HCT116 (cell line): ENCODE measurements around the gene TRAK1. TPM values are rescaled to one million over a fixed set of nuclear protein-coding genes. Genes with fewer than 3 reads are reported as not detected.

ENCODE experiments used
- ATAC-seq: fragments of 200-7000 bp; cut with Tn5 transposase; 2 replicates; pipeline ENCODE4 v1.9.1; 2020; ENCODE audit warnings: mild to moderate bottlenecking, moderate library complexity
- BruUV-seq: library from RNA; stranded (reverse); fragments of 400-500 nt; replicated peaks from 2 replicates; lab custom pipeline; 2021; lab: Mats Ljungman, UMichigan
- CTCF ChIA-PET: fragments of 300-600 bp; sonication (Branson Sonifier 250); formaldehyde crosslinking; loops from one replicate; lab custom pipeline; 2021; ENCODE audit warnings: antibody characterized with exemption; lab: Charles Lee
- POLR2A ChIA-PET: fragments of 300-600, 350-600 bp; sonication (Branson Sonifier 250); formaldehyde crosslinking; loops from one replicate; lab custom pipeline; 2021; ENCODE audit warnings: antibody characterized with exemption; lab: Charles Lee
- RAD21 ChIA-PET, 2 experiments: fragments of 300-600 bp; sonication (Branson Sonifier 250); formaldehyde crosslinking; loops; one replicate each; lab custom pipeline; 2023; ENCODE audit warnings: low total read pairs in 2 of 2; ENCODE audit not compliant: uncharacterized antibody in 2 of 2, unreplicated experiment in 2 of 2, low non-redundant PET in 1 of 2; lab: Charles Lee
- DNase-seq: peaks from one replicate; pipeline ENCODE4 v3.0.0-alpha.2; 2010; ENCODE audit warnings: low read depth, low spot score
- H2AFZ ChIP-seq: fragments of 200-600 bp; shearing (Covaris generic), sonication (generic); 2 replicates; pipeline ENCODE4 v1.6.1; 2017; ENCODE audit warnings: low read depth, mixed run types, mixed read lengths, antibody characterized with exemption, low read length; ENCODE audit not compliant: poor library complexity, severe bottlenecking
- H3K27ac ChIP-seq: 2 replicates; pipeline ENCODE4 v1.5.1; 2012; ENCODE audit warnings: low read depth, low read length
- H3K27me3 ChIP-seq: fragments of 200-600 bp; sonication (generic); 2 replicates; pipeline ENCODE4 v1.6.1; 2016; ENCODE audit warnings: mixed run types, low read length, mixed read lengths; ENCODE audit not compliant: insufficient read depth
- H3K36me3 ChIP-seq, 2 experiments: fragments of 200-500 bp in 1 of 2; fragments of 200-600 bp in 1 of 2; sonication (Bioruptor generic) in 1 of 2; sonication (generic) in 1 of 2; 2 replicates each; pipeline versions ENCODE4 v1.5.1 to v1.6.1; 2014 to 2016; ENCODE audit warnings: low read length in 2 of 2, inconsistent platforms in 1 of 2, mixed read lengths in 1 of 2, mixed run types in 1 of 2; ENCODE audit not compliant: insufficient read depth in 2 of 2, control insufficient read depth in 1 of 2
- H3K4me1 ChIP-seq, 2 experiments: fragments of 200-600 bp in 1 of 2; sonication (generic) in 1 of 2; 2 replicates each; pipeline versions ENCODE4 v1.5.1 to v1.6.1; 2012 to 2017; ENCODE audit warnings: low read length in 2 of 2, inconsistent platforms in 1 of 2, mild to moderate bottlenecking in 1 of 2, mixed read lengths in 1 of 2, mixed run types in 1 of 2, moderate library complexity in 1 of 2; ENCODE audit not compliant: insufficient read depth in 2 of 2, control insufficient read depth in 1 of 2
- H3K4me2 ChIP-seq: fragments of 200-600 bp; sonication (generic); 2 replicates; pipeline ENCODE4 v1.6.1; 2017; ENCODE audit warnings: mixed run types, low read length, mixed read lengths
- H3K4me3 ChIP-seq, 2 experiments: fragments of 200-600 bp in 1 of 2; sonication (generic) in 1 of 2; replicated peaks in 1 of 2; 2 replicates each; pipeline ENCODE4 v1.5.1; 2011 to 2016; ENCODE audit warnings: low read length in 2 of 2, control low read depth in 1 of 2, low read depth in 1 of 2, mild to moderate bottlenecking in 1 of 2, mixed read lengths in 1 of 2, mixed run types in 1 of 2
- H3K79me2 ChIP-seq: fragments of 200-600 bp; sonication (generic); 2 replicates; pipeline ENCODE4 v1.6.1; 2017; ENCODE audit warnings: mild to moderate bottlenecking, mixed run types, low read length, moderate library complexity, mixed read lengths; ENCODE audit not compliant: insufficient read depth
- H3K9ac ChIP-seq: fragments of 200-600 bp; sonication (generic); 2 replicates; pipeline ENCODE4 v1.6.1; 2016; ENCODE audit warnings: low read length, mixed read lengths
- H3K9me2 ChIP-seq: fragments of 200-600 bp; sonication (generic), shearing (Covaris generic); 2 replicates; pipeline ENCODE4 v1.6.1; 2017; ENCODE audit warnings: mixed run types, mild to moderate bottlenecking, moderate library complexity; ENCODE audit not compliant: insufficient read depth
- H3K9me3 ChIP-seq, 2 experiments: fragments of 200-500 bp in 1 of 2; fragments of 200-600 bp in 1 of 2; sonication (Bioruptor generic) in 1 of 2; sonication (generic) in 1 of 2; 2 replicates each; pipeline ENCODE4 v1.6.1; 2014 to 2017; ENCODE audit warnings: low read length in 2 of 2, mixed read lengths in 2 of 2, inconsistent platforms in 1 of 2, low read depth in 1 of 2, mild to moderate bottlenecking in 1 of 2, mixed run types in 1 of 2, moderate library complexity in 1 of 2; ENCODE audit not compliant: control insufficient read depth in 1 of 2, insufficient read depth in 1 of 2
- H4K20me1 ChIP-seq: fragments of 200-600 bp; sonication (generic), shearing (Covaris generic); 2 replicates; pipeline ENCODE4 v1.6.1; 2017; ENCODE audit warnings: mixed run types, mild to moderate bottlenecking, moderate library complexity; ENCODE audit not compliant: insufficient read depth
- TCF7L2 ChIP-seq: IDR thresholded peaks from 2 replicates; pipeline ENCODE4 v1.7.0; 2011; ENCODE audit warnings: borderline replicate concordance, inconsistent platforms; ENCODE audit not compliant: insufficient read depth, insufficient read length; ENCODE audit errors: extremely low read depth
- intact Hi-C: fragments of 100-400 bp; cut with micrococcal nuclease; formaldehyde crosslinking; loops from 2 replicates; pipeline ENCODE4 v1.10.0; 2022
- total RNA-seq: library from RNA; stranded (reverse); gene quantifications from one replicate; pipeline ENCODE4 v1.2.1, GENCODE V29; 2021; ENCODE audit not compliant: unreplicated experiment
- TF ChIP-seq, protein P1 (sequence below), 3 experiments: fragments of 200-600 bp in 1 of 3; sonication (generic) in 1 of 3; IDR thresholded peaks in 2 of 3; conservative IDR thresholded peaks in 1 of 3; 2 replicates each; pipeline ENCODE4 v1.5.1; 2012 to 2017; ENCODE audit warnings: low read depth in 2 of 3, low read length in 2 of 3, antibody characterized with exemption in 1 of 3, borderline replicate concordance in 1 of 3, control low read depth in 1 of 3, mild to moderate bottlenecking in 1 of 3, mixed read lengths in 1 of 3, mixed run types in 1 of 3, moderate library complexity in 1 of 3; ENCODE audit not compliant: insufficient read depth in 1 of 3

The TRAK1 gene
- total RNA-seq, 1 experiment from 2014 or later = 25.9 TPM

- no peak for TF ChIP-seq TCF7L2
- TF ChIP-seq, protein P1, sequence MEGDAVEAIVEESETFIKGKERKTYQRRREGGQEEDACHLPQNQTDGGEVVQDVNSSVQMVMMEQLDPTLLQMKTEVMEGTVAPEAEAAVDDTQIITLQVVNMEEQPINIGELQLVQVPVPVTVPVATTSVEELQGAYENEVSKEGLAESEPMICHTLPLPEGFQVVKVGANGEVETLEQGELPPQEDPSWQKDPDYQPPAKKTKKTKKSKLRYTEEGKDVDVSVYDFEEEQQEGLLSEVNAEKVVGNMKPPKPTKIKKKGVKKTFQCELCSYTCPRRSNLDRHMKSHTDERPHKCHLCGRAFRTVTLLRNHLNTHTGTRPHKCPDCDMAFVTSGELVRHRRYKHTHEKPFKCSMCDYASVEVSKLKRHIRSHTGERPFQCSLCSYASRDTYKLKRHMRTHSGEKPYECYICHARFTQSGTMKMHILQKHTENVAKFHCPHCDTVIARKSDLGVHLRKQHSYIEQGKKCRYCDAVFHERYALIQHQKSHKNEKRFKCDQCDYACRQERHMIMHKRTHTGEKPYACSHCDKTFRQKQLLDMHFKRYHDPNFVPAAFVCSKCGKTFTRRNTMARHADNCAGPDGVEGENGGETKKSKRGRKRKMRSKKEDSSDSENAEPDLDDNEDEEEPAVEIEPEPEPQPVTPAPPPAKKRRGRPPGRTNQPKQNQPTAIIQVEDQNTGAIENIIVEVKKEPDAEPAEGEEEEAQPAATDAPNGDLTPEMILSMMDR (IDR thresholded peaks at IDR 0.05 in 2 of 3, conservative IDR thresholded peaks at IDR 0.05 in 1 of 3; ENCODE audit: borderline replicate concordance in 1 of 3, insufficient read depth in 1 of 3, low read depth in 2 of 3, low read length in 2 of 3) = peak in 1 of 3 experiments; percentile 19; a peak in 2 of 6 replicates
- ATAC-seq = peak; percentile 84
- Histone ChIP-seq H3K4me1 (peaks cover 6 to 27% of the 10 kb centered on the region in 2 experiments; a peak in 3 of 4 replicates), H3K9ac (peak overlapping the region; percentile 10), H3K9me2 (no peaks in the 10 kb centered on the region), H4K20me1 (no peaks in the 10 kb centered on the region), H3K9me3 (no peaks in the 10 kb centered on the region), H3K36me3 (no peaks in the 10 kb centered on the region), H3K4me3 (peak overlapping the region; percentile 36 to 53), H3K27me3 (no peaks in the 10 kb centered on the region), H3K4me2 (peak overlapping the region; percentile 76), H3K79me2 (no peaks in the 10 kb centered on the region), H3K27ac (peak overlapping the region; percentile 18; the same call in 1 of the 2 replicates), H2AFZ (peak overlapping the region; percentile 52)
- ChIA-PET CTCF (interaction anchor here (1.2 kb wide), 1 partner anchor 180 kb away, joined by 3 read pairs; no protein-coding TSS in a partner anchor), POLR2A (interaction anchor here (2.1 kb wide), 1 partner anchor 239 kb away, joined by 8 read pairs; the partner anchor contains the start of gene VIPR1), RAD21 (interaction anchor here in 1 of 2 experiments (1.6 kb wide), 1 partner anchor 16 kb away, joined by 4 read pairs; no protein-coding TSS in a partner anchor)
- intact Hi-C loops = no loop called here
- BruUV-seq = no TSS peak
- DNase-seq = peak; percentile 18
Measured at GRCh38 chr3:42263354-42264346, 172.5 kb downstream of the TRAK1 start.
